HEK293 (cell line): ENCODE data around the gene DST.

Source experiments
- CTCF ChIA-PET: fragments of 350-600 bp; formaldehyde crosslinking; extraction: SDS; loops from one replicate; lab custom pipeline; 2021; ENCODE audit warnings: antibody characterized with exemption; lab: Yijun Ruan, JAX
- POLR2A ChIA-PET: fragments of 300-600 bp; formaldehyde crosslinking; extraction: SDS; loops from one replicate; lab custom pipeline; 2020; ENCODE audit warnings: antibody characterized with exemption, inconsistent platforms; lab: Yijun Ruan, JAX
- H3K27ac ChIP-seq: fragments of 200-500 bp; sonication (Bioruptor generic); 2 replicates; pipeline ENCODE4 v1.5.1; 2014; ENCODE audit warnings: low read depth, low read length, control low read depth, inconsistent platforms; ENCODE audit errors: extremely low read depth
- H3K36me3 ChIP-seq, 2 experiments: fragments of 200-500 bp in 1 of 2; sonication (Bioruptor generic) in 1 of 2; 1 replicate in 1 of 2; 2 replicates in 1 of 2; pipeline ENCODE4 v1.5.1; 2014 to 2017; ENCODE audit warnings: inconsistent platforms in 2 of 2, low read length in 2 of 2; ENCODE audit not compliant: control insufficient read depth in 2 of 2, insufficient read depth in 1 of 2
- H3K4me1 ChIP-seq: fragments of 200-500 bp; sonication (Bioruptor generic); 2 replicates; pipeline ENCODE4 v1.5.1; 2014; ENCODE audit warnings: mild to moderate bottlenecking, low read length, inconsistent platforms; ENCODE audit not compliant: control insufficient read depth, insufficient read depth
- H3K4me3 ChIP-seq: 2 replicates; pipeline ENCODE4 v1.5.1; 2011; ENCODE audit warnings: low read depth, mild to moderate bottlenecking, control low read depth, low read length, moderate library complexity
- H3K9me3 ChIP-seq: fragments of 200-500 bp; sonication (Bioruptor generic); 2 replicates; pipeline ENCODE4 v1.5.1; 2014; ENCODE audit warnings: low read depth, low read length, inconsistent platforms; ENCODE audit not compliant: control insufficient read depth, insufficient read depth
- FEZF1 ChIP-seq: fragments of 450-650 bp; formaldehyde crosslinking; IDR thresholded peaks from 2 replicates; pipeline ENCODE4 v1.5.1; 2016; ENCODE audit warnings: missing biosample characterization, missing genetic modification characterization
- GLI4 ChIP-seq: fragments of 450-650 bp; formaldehyde crosslinking; IDR thresholded peaks from 2 replicates; pipeline ENCODE4 v1.5.1; 2016; ENCODE audit warnings: missing biosample characterization, missing genetic modification characterization
- GLIS1 ChIP-seq: fragments of 450-650 bp; formaldehyde crosslinking; IDR thresholded peaks from 2 replicates; pipeline ENCODE4 v1.5.1; 2016; ENCODE audit warnings: missing biosample characterization, missing genetic modification characterization
- HOXA7 ChIP-seq: sonication (generic); formaldehyde crosslinking; IDR thresholded peaks from 2 replicates; pipeline ENCODE4 v1.8.1; 2022; ENCODE audit warnings: missing genetic modification reagents, borderline replicate concordance
- KLF8 ChIP-seq: fragments of 450-650 bp; formaldehyde crosslinking; IDR thresholded peaks from 2 replicates; pipeline ENCODE4 v1.5.1; 2016; ENCODE audit warnings: missing biosample characterization, missing genetic modification characterization
- OSR2 ChIP-seq: fragments of 450-650 bp; formaldehyde crosslinking; IDR thresholded peaks from 2 replicates; pipeline ENCODE4 v1.5.1; 2016; ENCODE audit warnings: missing biosample characterization, missing genetic modification characterization
- TCF7L2 ChIP-seq: IDR thresholded peaks from 2 replicates; pipeline ENCODE4 v1.6.1; 2011; ENCODE audit warnings: low read depth, mild to moderate bottlenecking, inconsistent platforms, low read length, moderate library complexity, borderline replicate concordance
- ZBTB8A ChIP-seq: fragments of 450-650 bp; formaldehyde crosslinking; IDR thresholded peaks from 2 replicates; pipeline ENCODE4 v1.5.1; 2016; ENCODE audit warnings: missing biosample characterization, missing genetic modification characterization
- ZIC2 ChIP-seq: fragments of 450-650 bp; formaldehyde crosslinking; IDR thresholded peaks from 2 replicates; pipeline ENCODE4 v1.5.1; 2016; ENCODE audit warnings: missing biosample characterization, missing genetic modification characterization
- ZNF133 ChIP-seq: fragments of 450-650 bp; formaldehyde crosslinking; IDR thresholded peaks from 2 replicates; pipeline ENCODE4 v1.5.1; 2016; ENCODE audit warnings: missing biosample characterization, missing genetic modification characterization
- ZNF311 ChIP-seq: fragments of 450-650 bp; formaldehyde crosslinking; IDR thresholded peaks from 2 replicates; pipeline ENCODE4 v1.5.1; 2017; ENCODE audit warnings: missing biosample characterization, missing genetic modification characterization, borderline replicate concordance
- ZNF394 ChIP-seq: fragments of 450-650 bp; formaldehyde crosslinking; IDR thresholded peaks from 2 replicates; pipeline ENCODE4 v1.5.1; 2016; ENCODE audit warnings: missing biosample characterization, missing genetic modification characterization, mild to moderate bottlenecking, moderate library complexity, borderline replicate concordance
- ZNF626 ChIP-seq: fragments of 450-650 bp; sonication (Bioruptor Pico); formaldehyde crosslinking; IDR thresholded peaks from 2 replicates; pipeline ENCODE4 v1.5.1; 2018; ENCODE audit warnings: missing biosample characterization, missing genetic modification characterization, inconsistent platforms
- ZNF664 ChIP-seq: fragments of 450-650 bp; formaldehyde crosslinking; IDR thresholded peaks from 2 replicates; pipeline ENCODE4 v1.5.1; 2016; ENCODE audit warnings: missing biosample characterization, missing genetic modification characterization
- ZNF843 ChIP-seq: fragments of 450-650 bp; formaldehyde crosslinking; IDR thresholded peaks from 2 replicates; pipeline ENCODE4 v1.5.1; 2016; ENCODE audit warnings: missing biosample characterization, missing genetic modification characterization
- ZSCAN18 ChIP-seq: fragments of 450-650 bp; formaldehyde crosslinking; IDR thresholded peaks from 2 replicates; pipeline ENCODE4 v1.5.1; 2016; ENCODE audit warnings: missing biosample characterization, missing genetic modification characterization
- TF ChIP-seq, protein P1 (sequence below): fragments of 450-650 bp; formaldehyde crosslinking; IDR thresholded peaks from 2 replicates; pipeline ENCODE4 v1.5.0; 2017; ENCODE audit warnings: missing biosample characterization, missing genetic modification characterization, borderline replicate concordance
- TF ChIP-seq, protein P2 (sequence below): fragments of 450-650 bp; formaldehyde crosslinking; IDR thresholded peaks from 2 replicates; pipeline ENCODE4 v1.5.1; 2016; ENCODE audit warnings: missing biosample characterization, missing genetic modification characterization
- TF ChIP-seq, protein P3 (sequence below): fragments of 450-650 bp; formaldehyde crosslinking; IDR thresholded peaks from 2 replicates; pipeline ENCODE4 v1.5.1; 2016; ENCODE audit warnings: missing biosample characterization, missing genetic modification characterization
- TF ChIP-seq, protein P4 (sequence below): fragments of 450-650 bp; formaldehyde crosslinking; IDR thresholded peaks from 2 replicates; pipeline ENCODE4 v1.5.1; 2017; ENCODE audit warnings: missing biosample characterization, missing genetic modification characterization
- TF ChIP-seq, protein P5 (sequence below): fragments of 450-650 bp; formaldehyde crosslinking; IDR thresholded peaks from 2 replicates; pipeline ENCODE4 v1.5.1; 2017; ENCODE audit warnings: missing biosample characterization, missing genetic modification characterization

Gene DST

GRCh38 chr6:56535626-56536025, 107.1 kb downstream of the DST start (continued):
- no peak for TF ChIP-seq ZSCAN18 (tag by site-specific recombination)
- TF ChIP-seq, all 188 proteins: peak for 0

- POLR2A ChIA-PET: no interaction called here
- Histone ChIP-seq H3K4me1 (peaks cover 26% of the 10 kb centered on the region), H3K4me3 (no peak overlapping the region), H3K9me3 (no peaks in the 10 kb centered on the region), H3K36me3 (peaks cover 12 to 33% of the 10 kb centered on the region in 2 experiments), H3K27ac (no peak overlapping the region)
- CTCF ChIA-PET: no interaction called here
- TF ChIP-seq ZNF664: peak; percentile 51; the same call in 1 of the 2 replicates
- TF ChIP-seq GLI4: no peak
- TF ChIP-seq ZNF394 (tag by site-specific recombination): no peak
- TF ChIP-seq GLIS1: peak; percentile 45; the same call in 1 of the 2 replicates
- TF ChIP-seq TCF7L2: no peak
- peak; percentile 72 for TF ChIP-seq ZIC2 (tag by site-specific recombination)
These were observed 107.8 kb downstream of the DST start for GRCh38 chr6:56534680-56535419.

- Histone ChIP-seq H3K36me3 (peaks cover 12 to 44% of the 10 kb centered on the region in 2 experiments), H3K4me1 (peaks cover 28% of the 10 kb centered on the region), H3K4me3 (no peak overlapping the region), H3K27ac (no peak overlapping the region), H3K9me3 (no peaks in the 10 kb centered on the region)
- ChIA-PET POLR2A (no interaction called here), CTCF (interaction anchor here (0.6 to 1.0 kb wide), 4 partner anchors 8 to 163 kb away, joined by 3 to 4 read pairs (median 3); no protein-coding TSS in a partner anchor)
- no peak for TF ChIP-seq ZNF311
- no peak for TF ChIP-seq HOXA7 (CRISPR knock-in tag)
- TF ChIP-seq, protein P1, sequence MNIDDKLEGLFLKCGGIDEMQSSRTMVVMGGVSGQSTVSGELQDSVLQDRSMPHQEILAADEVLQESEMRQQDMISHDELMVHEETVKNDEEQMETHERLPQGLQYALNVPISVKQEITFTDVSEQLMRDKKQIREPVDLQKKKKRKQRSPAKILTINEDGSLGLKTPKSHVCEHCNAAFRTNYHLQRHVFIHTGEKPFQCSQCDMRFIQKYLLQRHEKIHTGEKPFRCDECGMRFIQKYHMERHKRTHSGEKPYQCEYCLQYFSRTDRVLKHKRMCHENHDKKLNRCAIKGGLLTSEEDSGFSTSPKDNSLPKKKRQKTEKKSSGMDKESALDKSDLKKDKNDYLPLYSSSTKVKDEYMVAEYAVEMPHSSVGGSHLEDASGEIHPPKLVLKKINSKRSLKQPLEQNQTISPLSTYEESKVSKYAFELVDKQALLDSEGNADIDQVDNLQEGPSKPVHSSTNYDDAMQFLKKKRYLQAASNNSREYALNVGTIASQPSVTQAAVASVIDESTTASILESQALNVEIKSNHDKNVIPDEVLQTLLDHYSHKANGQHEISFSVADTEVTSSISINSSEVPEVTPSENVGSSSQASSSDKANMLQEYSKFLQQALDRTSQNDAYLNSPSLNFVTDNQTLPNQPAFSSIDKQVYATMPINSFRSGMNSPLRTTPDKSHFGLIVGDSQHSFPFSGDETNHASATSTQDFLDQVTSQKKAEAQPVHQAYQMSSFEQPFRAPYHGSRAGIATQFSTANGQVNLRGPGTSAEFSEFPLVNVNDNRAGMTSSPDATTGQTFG (tag by site-specific recombination): no peak
- TF ChIP-seq OSR2 (tag by site-specific recombination): peak; percentile 67; the same call in 1 of the 2 replicates
- TF ChIP-seq KLF8 (tag by site-specific recombination): no peak
- peak; percentile 25; the same call in 1 of the 2 replicates for TF ChIP-seq ZBTB8A (tag by site-specific recombination)
- TF ChIP-seq ZNF626: no peak
- peak; percentile 33 for TF ChIP-seq FEZF1 (tag by site-specific recombination)
- TF ChIP-seq ZNF843 (tag by site-specific recombination): 0 out of 2 replicates have a peak, but pooled peaks have one; percentile 17
- TF ChIP-seq, protein P2, sequence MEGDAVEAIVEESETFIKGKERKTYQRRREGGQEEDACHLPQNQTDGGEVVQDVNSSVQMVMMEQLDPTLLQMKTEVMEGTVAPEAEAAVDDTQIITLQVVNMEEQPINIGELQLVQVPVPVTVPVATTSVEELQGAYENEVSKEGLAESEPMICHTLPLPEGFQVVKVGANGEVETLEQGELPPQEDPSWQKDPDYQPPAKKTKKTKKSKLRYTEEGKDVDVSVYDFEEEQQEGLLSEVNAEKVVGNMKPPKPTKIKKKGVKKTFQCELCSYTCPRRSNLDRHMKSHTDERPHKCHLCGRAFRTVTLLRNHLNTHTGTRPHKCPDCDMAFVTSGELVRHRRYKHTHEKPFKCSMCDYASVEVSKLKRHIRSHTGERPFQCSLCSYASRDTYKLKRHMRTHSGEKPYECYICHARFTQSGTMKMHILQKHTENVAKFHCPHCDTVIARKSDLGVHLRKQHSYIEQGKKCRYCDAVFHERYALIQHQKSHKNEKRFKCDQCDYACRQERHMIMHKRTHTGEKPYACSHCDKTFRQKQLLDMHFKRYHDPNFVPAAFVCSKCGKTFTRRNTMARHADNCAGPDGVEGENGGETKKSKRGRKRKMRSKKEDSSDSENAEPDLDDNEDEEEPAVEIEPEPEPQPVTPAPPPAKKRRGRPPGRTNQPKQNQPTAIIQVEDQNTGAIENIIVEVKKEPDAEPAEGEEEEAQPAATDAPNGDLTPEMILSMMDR (tag by site-specific recombination): no peak
- TF ChIP-seq, protein P3, sequence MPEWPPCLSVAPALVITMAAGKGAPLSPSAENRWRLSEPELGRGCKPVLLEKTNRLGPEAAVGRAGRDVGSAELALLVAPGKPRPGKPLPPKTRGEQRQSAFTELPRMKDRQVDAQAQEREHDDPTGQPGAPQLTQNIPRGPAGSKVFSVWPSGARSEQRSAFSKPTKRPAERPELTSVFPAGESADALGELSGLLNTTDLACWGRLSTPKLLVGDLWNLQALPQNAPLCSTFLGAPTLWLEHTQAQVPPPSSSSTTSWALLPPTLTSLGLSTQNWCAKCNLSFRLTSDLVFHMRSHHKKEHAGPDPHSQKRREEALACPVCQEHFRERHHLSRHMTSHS (tag by site-specific recombination): no peak
- TF ChIP-seq, protein P4, sequence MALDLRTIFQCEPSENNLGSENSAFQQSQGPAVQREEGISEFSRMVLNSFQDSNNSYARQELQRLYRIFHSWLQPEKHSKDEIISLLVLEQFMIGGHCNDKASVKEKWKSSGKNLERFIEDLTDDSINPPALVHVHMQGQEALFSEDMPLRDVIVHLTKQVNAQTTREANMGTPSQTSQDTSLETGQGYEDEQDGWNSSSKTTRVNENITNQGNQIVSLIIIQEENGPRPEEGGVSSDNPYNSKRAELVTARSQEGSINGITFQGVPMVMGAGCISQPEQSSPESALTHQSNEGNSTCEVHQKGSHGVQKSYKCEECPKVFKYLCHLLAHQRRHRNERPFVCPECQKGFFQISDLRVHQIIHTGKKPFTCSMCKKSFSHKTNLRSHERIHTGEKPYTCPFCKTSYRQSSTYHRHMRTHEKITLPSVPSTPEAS (tag by site-specific recombination): no peak
- TF ChIP-seq, protein P5, sequence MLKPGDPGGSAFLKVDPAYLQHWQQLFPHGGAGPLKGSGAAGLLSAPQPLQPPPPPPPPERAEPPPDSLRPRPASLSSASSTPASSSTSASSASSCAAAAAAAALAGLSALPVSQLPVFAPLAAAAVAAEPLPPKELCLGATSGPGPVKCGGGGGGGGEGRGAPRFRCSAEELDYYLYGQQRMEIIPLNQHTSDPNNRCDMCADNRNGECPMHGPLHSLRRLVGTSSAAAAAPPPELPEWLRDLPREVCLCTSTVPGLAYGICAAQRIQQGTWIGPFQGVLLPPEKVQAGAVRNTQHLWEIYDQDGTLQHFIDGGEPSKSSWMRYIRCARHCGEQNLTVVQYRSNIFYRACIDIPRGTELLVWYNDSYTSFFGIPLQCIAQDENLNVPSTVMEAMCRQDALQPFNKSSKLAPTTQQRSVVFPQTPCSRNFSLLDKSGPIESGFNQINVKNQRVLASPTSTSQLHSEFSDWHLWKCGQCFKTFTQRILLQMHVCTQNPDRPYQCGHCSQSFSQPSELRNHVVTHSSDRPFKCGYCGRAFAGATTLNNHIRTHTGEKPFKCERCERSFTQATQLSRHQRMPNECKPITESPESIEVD (tag by site-specific recombination): peak; percentile 72
- 0 out of 2 replicates have a peak, but pooled peaks have one; percentile 21 for TF ChIP-seq ZNF133 (tag by site-specific recombination)
These were observed 109.7 kb downstream of the DST start for GRCh38 chr6:56532766-56533551.
